Cortex of kidney (tissue), 1 donor: ENCODE measurements around the gene TIAM1.

Experiments used
- DNase-seq: peaks from one replicate; lab custom pipeline; 2025; lab: John Stamatoyannopoulos, UW

Gene TIAM1

DNA sequence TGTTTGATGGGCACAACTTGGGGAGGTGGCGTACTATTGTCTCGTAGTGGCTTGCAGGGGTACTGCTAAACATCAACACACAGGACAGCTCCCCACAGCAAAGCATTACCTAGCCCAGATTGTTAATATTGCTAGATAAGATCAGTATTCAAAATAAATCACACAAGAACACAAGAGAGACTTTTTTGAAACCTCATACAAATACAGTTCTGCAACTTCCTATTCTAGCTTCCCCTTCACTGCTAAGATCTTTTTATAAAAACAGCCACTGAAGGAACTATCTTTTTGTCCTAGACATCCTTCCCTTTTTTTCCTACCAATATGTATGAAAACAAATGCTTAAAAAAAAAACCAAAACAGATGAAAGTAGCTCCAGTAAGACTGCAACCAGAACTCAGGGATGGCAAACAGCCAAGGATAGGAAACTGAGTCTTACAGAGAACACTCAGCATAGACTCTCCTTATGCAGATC is 167.9 kb downstream of the TIAM1 start:
- DNase-seq = no peak

DNA sequence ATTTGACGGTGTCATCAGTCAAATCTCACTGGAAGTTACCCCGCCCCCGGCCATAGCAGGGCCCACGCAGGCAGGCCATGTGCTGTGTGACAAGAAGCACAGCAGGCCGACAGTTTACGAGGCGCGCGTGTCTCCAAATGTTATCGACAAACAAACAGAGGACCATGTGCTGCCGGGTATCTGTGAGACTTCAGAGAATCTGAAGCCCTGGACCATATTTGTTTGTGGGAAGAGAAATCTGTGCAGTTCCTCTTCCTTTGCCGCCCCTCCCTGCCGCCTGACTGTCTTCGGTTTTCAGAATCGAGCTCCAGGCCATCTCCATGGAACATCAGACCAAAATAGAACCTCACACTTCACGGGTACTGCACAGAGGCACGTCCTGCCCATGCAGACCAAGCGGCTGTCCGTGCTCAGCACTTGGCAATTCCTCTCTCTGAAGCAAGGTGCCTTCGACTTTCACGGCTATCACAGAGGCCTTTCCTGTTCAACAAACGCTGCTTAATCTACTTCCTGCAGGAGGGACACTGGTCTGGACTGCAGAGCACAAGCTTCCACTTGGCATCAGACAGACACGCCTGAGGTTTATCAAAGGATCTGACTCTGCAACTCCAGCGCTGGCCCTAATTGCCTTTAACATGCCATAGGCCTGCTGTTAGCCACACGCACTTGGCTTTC is 170.0 kb downstream of the TIAM1 start:
- no peak for DNase-seq

GRCh38 chr21:31172328-31172727 is 171.7 kb downstream of the TIAM1 start:
- no peak for DNase-seq

GRCh38 chr21:31164713-31165694 is 179.1 kb downstream of the TIAM1 start:
- DNase-seq = no peak

DNA sequence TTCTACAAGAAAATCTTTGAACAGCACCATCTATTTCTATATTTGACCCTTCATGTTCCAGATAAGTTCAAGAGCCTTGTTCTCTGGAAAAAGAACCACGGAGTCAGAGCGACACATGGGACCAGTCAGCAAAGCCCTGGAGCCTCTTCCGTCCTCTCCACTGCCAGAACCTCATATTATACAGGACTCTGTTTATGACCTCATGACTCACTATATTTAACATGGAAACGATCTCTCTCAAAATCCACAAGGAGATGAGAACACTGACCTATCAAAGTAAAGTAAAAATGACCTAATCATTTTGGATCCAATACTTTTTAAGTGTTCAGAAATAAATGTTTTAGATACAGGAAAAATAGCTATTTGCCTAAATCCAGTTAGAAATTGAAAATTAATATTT is 181.2 kb downstream of the TIAM1 start:
- no peak for DNase-seq

DNA sequence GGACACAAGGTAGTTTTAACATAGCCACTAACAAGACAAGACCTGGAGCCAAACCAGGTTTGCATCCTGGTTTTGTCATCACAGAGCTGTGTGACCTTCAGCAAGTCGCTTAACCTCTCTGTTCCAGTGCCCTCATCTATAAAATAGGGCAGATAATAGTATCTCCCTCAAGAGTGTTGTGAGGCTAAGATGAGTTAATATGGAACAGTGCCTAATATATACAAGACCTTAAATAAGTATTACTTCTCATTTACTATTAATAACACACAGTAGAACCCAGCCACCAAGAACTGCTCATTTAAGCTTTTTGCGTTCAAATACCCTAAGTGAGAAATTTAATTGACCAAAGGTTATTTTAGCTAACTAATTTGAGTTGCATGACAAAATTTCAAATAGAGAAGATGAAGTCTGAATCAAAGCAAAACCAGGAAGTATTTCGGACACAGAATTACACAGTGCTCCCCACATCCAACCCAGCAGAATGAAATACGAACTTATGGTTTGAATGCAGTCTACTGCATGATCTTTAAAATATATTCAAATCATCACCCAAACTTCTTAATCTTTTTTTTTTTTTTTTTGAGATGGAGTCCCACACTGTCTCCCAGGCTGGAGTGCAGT is 181.9 kb downstream of the TIAM1 start:
- DNase-seq = no peak

DNA sequence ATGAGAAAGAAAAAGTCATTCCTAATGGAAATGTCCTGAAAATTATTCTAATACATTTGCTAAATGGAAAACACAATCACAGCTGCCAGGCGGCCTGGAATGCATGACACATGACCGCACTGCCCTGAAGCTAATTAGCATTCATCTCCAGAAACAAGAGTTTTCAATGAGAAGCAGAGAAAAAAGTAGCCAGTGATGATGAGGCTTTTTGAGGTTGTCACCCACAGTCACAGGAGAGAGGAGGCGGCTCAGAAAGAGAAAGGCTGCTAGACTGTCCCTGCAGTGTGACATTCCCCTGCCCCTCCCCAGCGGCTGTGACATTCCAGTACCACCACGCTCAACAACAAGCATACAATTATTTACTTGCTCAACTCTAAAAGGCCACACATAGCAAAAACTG is 182.9 kb downstream of the TIAM1 start:
- no peak for DNase-seq

DNA sequence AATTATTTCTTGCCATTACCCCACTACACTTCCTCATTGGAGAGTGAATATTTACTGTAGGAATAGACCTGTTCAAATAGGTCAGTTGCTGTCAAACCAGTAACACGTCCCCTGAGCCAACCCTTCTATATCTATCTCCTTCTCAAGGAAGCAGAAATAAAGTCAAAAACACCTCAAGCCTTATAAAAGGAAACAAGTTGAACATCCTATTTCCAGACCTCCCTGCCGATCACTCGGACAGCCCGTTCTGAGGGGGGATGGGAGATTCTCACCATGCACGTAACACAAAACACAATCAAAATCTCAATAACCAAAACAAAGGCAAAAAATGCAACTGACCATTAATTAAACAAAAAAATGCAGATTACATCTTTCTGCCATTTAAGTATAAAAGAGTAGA is 184.3 kb downstream of the TIAM1 start:
- no peak for DNase-seq

DNA sequence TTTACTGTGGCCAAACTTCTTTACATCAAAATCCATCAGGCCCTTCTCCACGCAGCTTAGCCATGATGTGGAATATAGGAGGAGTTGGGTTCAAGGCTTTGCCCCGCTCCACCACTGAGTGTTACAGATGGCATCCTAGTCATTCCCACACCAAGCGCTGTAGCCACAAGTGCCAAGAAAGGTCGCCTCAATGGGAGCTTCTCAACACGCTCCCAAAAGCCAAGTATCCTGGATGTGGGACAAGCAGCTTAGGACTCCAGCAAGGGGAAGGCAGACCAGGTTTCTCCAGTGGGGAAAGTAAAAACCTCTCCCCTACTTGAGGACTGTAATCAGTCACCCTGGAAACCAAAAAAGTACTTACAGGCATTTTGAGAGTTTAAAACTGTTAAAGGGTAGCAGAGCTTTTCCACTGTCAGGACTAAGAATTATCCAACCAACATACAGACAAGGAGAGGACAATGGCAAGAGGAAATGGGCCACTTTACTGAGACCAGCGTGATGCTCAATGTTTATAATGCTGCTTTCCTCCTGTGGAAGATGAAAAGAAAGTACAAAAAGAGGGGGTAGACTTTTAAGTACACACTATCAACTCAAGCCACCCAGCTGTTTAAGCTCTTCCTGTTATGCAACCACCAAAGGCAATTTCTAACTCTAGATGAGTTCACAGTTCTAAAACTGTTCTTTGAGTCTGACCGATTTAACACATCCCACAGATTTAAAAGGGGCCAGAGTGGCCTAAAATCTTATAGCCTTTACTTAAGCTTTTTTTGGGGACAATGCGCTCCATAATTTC is 185.1 kb downstream of the TIAM1 start:
- DNase-seq = no peak

GRCh38 chr21:31157756-31158155 is 186.3 kb downstream of the TIAM1 start:
- DNase-seq = no peak

GRCh38 chr21:31156662-31157061 is 187.4 kb downstream of the TIAM1 start:
- no peak for DNase-seq

DNA sequence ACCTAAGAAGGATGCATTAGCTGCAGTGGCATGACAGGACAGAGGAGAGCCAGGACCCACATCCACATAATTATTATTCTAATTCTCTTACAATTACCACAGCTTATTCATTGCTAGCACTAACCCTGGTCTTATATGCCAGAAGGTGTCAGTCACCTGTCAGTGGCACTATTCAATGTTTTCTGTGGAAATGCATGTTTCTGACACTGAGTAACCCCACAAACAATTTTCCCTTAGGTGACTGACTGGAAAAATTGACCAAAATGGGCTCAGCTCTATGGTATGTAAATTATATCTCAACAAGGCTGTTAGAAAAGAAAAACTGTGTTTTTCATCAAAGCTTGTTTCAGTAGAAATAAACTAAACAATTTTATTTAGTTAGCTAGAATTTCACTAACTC is 187.9 kb downstream of the TIAM1 start:
- no peak for DNase-seq

DNA sequence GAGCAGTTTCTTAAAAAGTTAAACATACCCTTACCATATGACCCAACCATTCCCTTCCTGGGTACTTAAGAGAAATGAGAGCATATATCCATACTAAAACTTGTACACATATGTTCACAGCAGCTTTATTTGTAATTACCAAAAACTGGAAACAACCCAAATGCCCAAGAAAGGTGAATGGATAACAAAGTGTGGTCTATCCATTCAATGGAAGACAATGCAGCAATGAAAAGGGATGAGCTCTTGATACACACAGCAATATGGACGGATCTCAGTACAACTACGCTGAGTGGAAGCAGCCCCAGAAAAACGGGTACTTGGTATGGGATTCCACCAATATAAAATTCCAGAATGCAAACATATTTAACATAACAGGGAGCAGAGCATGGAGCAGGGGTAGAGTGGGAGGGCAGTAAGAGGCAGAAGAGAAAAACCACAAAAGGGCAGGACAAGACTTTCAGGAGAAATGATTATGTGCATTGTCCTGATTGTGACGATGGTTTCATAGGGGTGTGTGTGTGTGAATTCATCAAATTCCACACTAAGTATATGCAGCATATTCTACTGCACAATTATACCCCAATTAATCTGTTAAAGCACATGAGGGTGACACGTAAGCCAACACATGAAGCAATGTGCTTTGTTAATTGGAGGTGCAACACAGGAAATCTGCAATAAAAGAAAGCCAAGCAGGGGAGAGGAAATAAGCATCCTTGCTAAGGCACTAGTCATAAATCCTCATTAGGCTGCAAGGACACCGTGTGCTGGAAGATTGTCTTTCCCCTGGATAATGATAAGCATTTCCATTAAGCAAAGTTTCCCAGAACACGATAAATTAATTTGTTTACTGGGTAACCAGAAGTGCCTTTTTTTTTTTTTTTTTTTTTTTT is 192.7 kb downstream of the TIAM1 start:
- no peak for DNase-seq

DNA sequence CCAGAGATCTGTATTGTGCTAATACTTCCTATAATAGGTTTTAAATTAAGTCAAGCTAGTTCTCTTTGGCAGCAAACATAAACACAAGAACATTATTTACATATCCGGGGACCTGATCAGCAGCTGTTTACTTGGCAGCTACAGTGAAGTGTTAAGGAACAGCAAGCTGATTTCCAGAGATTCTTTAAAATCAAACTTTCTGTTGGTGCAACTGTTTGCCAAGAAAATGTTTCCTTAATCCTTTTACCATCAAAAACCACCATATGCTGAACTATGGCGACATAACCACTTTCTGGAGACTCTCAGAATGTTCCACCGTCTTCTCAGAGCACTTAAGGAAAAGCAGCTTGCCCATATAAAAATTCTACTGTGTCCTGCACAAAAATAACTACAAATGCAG is 198.8 kb downstream of the TIAM1 start:
- DNase-seq = no peak

- DNase-seq = no peak
Measured at GRCh38 chr21:31143036-31143435, 201.0 kb downstream of the TIAM1 start.

DNA sequence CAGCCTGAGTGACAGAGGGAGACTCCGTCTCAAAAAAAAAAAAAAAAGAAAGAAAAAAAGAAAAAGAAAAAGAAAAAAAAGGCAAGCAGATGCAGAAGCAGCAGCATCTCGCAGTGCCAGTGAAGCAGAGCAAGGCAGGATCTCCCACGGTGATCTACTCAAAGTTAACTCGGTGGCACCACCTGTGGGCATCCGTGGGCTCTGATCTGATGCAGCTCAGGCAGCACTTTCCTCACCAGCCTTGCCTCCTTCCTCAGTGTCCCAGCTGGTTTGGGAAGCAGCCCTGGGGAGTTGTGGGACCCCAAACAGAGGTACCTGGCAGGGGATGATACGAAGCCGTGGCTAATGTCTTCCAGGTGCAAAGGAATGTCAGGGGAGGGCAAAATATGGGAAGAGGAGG is 201.5 kb downstream of the TIAM1 start:
- DNase-seq = no peak

- DNase-seq = no peak
Measured at GRCh38 chr21:31141389-31142000, 202.6 kb downstream of the TIAM1 start.

- no peak for DNase-seq
Measured at GRCh38 chr21:31140676-31141075, 203.4 kb downstream of the TIAM1 start.

DNA sequence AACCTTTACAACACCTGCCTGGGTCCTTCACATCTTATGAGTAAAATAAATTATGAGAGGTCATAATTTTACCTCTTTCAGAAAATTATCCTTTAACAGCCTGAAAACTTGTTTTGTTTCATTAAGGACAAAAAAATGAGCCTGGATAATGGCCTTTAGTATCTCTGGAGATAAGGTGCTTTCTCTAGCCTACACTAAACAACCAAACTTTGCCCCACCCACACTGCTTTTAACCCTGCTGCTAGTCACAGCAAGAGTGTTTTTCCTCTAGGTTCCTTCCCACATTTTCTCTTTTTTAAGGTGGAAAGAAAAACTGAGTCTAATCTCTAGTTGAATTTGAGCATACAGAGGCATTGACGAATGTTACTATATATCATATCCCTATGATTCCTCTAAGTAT is 204.0 kb downstream of the TIAM1 start:
- no peak for DNase-seq

DNA sequence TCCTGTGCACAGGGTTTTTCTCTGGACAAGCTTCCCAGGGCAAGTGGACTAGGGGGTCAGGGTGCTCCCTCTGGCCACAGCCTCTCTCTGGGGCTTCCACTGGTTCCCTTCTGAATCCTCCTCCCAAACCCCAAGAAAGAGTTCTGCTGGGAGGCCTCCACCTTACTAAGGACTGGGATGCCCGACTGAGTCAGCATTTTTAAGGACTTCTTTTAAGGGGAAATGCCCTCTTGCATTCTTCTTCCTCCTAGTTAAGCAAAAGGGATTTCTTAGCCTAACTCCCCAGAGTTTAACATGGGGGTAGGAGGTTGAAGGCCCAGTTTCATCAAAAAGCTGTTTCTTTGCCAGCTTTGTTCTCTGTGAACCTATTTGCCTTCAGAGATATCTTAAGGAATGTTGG is 206.1 kb downstream of the TIAM1 start:
- no peak for DNase-seq
